PC-9 (cell line): ENCODE measurements around the gene TMEM263.

Experiments used
- EZH2 ChIP-seq: fragments of 200-600 bp; sonication (generic); IDR thresholded peaks from 2 replicates; pipeline ENCODE4 v1.8.0; 2017; ENCODE audit warnings: antibody characterized with exemption, low read depth
- TF ChIP-seq, protein P1 (sequence below): fragments of 200-600 bp; sonication (generic); conservative IDR thresholded peaks from 2 replicates; pipeline ENCODE4 v1.6.1; 2017; ENCODE audit warnings: mixed run types, antibody characterized with exemption, mild to moderate bottlenecking, moderate library complexity

DNA sequence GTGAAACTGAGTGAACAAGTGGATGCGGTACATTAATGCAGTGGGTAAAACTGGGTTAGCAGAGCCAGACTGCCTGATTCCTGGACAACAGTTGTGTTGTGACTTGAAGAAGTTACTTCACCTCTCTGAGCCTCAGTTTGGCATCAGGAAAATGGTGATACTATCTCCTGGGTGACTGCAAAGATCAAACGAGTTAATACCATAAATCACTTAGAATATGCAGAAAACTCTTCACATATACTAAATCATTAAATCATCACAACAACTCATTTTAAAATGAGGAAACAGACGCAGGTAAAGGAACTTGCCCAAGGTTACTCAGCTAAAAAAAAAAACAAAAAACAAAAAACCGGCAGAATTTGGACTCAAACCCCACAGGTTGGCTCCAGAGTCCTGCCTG, 30.4 kb downstream of the TMEM263 start:
- TF ChIP-seq EZH2: no peak
- TF ChIP-seq, protein P1, sequence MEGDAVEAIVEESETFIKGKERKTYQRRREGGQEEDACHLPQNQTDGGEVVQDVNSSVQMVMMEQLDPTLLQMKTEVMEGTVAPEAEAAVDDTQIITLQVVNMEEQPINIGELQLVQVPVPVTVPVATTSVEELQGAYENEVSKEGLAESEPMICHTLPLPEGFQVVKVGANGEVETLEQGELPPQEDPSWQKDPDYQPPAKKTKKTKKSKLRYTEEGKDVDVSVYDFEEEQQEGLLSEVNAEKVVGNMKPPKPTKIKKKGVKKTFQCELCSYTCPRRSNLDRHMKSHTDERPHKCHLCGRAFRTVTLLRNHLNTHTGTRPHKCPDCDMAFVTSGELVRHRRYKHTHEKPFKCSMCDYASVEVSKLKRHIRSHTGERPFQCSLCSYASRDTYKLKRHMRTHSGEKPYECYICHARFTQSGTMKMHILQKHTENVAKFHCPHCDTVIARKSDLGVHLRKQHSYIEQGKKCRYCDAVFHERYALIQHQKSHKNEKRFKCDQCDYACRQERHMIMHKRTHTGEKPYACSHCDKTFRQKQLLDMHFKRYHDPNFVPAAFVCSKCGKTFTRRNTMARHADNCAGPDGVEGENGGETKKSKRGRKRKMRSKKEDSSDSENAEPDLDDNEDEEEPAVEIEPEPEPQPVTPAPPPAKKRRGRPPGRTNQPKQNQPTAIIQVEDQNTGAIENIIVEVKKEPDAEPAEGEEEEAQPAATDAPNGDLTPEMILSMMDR: no peak
